ENCODE data around the gene LEAP2.

- TF ChIP-seq CTCF (IDR thresholded peaks at IDR 0.05) = no peak
- TF ChIP-seq POLR2AphosphoS5 (IDR thresholded peaks at IDR 0.05) = no peak
Measured at GRCh38 chr5:132916086-132916485, 42.6 kb downstream of the LEAP2 start.
